Epithelial cell of esophagus (primary cell): ENCODE measurements around the gene WDR75.
A peak's percentile ranks its signal among the peaks of the same experiment; 100 is the strongest.

Source experiments
- DNase-seq: peaks from one replicate; pipeline ENCODE4 v3.0.0; 2010; ENCODE audit warnings: low read depth
- H3K4me3 ChIP-seq: 2 replicates; pipeline ENCODE4 v1.5.1; 2011; ENCODE audit warnings: mild to moderate bottlenecking, low read length, control low read depth
- TF ChIP-seq, protein P1 (sequence below): IDR thresholded peaks from 2 replicates; pipeline ENCODE4 v1.5.1; 2011; ENCODE audit warnings: low read depth, mild to moderate bottlenecking, low read length, control low read depth, inconsistent platforms; ENCODE audit not compliant: insufficient read depth; ENCODE audit errors: missing control alignments

Gene WDR75

DNA sequence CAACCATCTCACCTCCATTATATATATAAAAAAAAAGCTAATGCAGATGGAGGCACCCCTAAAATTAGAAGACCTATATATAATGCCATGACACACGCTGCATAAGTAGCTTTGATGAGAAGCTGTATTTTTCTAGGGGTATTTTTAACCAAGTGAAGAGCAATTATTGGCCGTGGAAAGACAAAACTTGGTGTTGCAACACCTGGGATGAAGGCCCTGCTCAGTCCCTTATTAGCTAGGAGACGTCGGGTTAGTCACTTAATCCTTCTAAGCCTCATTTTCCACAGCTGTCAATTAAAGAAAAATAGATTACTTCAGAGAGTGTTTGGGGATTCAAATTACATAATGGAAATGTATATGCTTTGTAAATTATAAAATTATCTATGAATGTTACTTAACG is 63.0 kb downstream of the WDR75 start:
- no peak for DNase-seq
- TF ChIP-seq, protein P1, sequence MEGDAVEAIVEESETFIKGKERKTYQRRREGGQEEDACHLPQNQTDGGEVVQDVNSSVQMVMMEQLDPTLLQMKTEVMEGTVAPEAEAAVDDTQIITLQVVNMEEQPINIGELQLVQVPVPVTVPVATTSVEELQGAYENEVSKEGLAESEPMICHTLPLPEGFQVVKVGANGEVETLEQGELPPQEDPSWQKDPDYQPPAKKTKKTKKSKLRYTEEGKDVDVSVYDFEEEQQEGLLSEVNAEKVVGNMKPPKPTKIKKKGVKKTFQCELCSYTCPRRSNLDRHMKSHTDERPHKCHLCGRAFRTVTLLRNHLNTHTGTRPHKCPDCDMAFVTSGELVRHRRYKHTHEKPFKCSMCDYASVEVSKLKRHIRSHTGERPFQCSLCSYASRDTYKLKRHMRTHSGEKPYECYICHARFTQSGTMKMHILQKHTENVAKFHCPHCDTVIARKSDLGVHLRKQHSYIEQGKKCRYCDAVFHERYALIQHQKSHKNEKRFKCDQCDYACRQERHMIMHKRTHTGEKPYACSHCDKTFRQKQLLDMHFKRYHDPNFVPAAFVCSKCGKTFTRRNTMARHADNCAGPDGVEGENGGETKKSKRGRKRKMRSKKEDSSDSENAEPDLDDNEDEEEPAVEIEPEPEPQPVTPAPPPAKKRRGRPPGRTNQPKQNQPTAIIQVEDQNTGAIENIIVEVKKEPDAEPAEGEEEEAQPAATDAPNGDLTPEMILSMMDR: no peak
- H3K4me3 ChIP-seq: no peak overlapping the region

DNA sequence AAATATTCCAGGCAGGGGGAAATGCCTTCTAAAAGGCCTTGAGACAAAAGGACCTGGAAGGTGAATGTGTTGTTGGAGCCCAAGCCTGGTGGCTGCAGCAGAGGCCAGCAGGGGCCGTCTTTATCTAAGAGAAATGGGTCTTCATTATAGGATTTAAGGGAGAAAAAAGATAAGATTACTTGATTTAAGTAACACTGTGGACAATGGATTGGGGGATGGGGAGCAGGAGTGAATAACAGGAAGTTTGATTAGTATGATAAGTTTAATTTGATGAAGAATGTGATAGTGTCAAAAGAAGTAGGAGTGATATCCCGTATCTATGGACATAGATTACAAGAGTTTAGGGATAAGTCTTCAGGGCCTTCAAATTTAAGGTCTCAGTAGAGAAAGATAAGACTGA is 64.2 kb downstream of the WDR75 start:
- TF ChIP-seq, protein P1: no peak
- no peak for DNase-seq
- no peak overlapping the region for H3K4me3 ChIP-seq

DNA sequence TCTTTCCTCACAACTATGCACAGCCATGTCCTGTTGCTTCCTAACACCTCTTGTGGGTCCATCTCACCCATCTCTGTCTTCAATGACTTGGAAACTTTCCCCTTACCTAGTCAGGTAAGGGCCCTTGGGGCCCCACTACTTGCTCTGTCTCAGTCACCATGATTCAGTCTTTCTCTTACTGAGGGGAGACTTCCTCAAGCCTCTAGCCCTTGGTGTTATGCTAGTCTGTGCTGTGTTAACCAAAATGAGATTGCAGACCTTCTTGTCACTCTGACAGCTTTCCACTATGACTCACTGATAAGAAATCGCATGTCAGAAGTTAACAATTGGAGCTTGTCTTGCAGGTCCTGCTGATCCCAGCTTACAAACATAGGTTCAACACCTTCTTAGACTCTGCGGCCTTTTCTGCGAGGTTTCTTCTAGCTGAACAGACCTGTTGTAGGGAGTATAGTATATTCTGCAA is 65.3 kb downstream of the WDR75 start:
- no peak overlapping the region for H3K4me3 ChIP-seq
- peak; percentile 53 for DNase-seq
- TF ChIP-seq, protein P1: no peak

DNA sequence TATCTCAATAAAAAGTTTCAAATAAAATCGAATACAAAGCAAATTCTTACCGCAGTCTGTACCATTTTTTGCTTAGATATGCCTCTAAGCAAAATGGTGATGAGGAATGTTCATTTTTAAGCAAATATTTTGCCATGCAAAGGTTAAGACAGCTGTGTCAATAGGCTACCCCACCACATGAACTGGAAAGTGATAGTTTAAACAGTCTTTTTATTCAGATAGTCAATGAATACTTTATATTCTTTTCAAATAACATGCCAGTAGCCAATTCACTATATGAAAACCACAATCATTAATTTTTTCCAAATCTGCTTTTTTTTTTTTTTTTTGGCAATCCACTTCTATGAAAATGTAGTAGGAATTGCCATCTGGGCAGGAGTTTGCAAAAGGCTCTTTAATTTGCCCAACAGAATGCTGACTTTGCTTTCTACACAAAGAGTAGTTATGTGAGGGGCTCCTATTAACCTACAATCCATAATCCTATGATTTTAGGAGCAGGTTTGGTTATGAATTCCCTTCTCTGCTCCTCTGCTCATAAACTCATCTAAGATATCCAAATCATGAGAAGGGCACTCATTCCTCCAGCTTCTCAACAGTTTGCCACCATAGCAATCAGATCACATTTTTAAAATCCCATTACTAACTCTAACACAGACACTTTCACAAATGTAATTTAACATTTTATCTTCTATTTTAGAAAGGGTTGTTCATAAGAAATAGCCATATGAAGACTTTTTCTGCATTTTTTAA is 70.1 kb downstream of the WDR75 start:
- H3K4me3 ChIP-seq: no peak overlapping the region
- DNase-seq: no peak
- TF ChIP-seq, protein P1: no peak

DNA sequence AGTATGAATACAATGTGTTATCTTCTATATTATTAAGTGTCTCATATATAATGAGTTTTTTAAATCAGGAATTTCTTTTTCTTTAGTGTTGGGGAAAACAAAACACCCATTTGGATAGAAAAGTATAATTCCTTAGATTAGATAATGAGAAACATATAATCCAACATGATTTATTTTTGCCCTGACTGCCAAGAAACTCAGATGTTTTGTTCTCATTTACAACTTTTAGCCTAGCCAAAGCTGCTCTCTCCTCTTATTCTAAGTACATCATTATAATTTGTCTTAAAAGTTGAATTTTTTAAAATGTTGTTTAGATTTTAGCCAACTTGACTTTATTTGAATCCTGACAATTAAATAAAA is 70.7 kb downstream of the WDR75 start:
- TF ChIP-seq, protein P1: no peak
- DNase-seq: no peak
- no peak overlapping the region for H3K4me3 ChIP-seq

DNA sequence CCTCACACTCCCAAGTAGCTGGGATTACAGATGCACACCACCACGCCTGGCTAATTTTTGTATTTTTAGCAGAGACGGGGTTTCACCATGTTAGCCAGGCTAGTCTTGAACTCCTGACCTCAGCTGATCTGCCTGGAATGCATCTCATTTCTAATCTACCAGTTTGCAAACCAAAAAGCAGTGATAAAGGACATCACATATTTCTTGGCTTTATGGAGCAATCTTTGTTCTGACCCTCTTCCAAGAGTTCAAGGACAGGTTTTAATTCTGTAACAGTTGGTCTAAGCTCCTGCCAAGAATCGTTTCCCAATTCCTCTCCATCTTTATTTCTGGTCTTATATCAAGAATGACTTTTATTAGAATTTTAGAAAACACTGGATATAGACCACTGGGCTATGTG is 71.6 kb downstream of the WDR75 start:
- no peak overlapping the region for H3K4me3 ChIP-seq
- no peak for DNase-seq
- TF ChIP-seq, protein P1: no peak

DNA sequence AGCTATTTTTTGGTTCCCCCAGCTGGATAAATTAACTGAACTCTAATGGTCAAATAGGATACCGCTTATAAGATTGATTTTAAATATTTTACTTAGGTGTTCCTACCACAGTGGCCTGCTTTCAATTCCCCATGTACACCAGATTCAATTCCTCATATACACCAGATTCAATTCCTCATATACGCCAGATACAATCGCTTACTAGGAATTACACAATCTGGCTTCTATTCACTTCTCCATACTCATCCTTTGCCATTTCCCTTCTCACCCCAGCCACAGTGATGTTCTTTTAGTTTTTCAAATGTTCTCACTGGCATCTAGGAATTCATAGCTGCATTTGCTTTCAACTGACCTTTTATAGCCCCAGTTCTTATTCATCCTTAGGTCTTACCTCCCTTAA is 72.8 kb downstream of the WDR75 start:
- DNase-seq: no peak
- TF ChIP-seq, protein P1: no peak
- H3K4me3 ChIP-seq: no peak overlapping the region
